Spleen (tissue), 11 donors: ENCODE results near the gene SLC2A4. TPM values are rescaled to one million over a fixed set of nuclear protein-coding genes. Genes with fewer than 3 reads are reported as not detected.

Source experiments
- DNase-seq: peaks from one replicate; pipeline ENCODE4 v3.0.0-alpha.2; 2020
- H3K27ac ChIP-seq, 8 donors: fragments of 200-600 bp; sonication (generic) in 7 of 8; 1 replicate in 4 of 8; 2 replicates in 4 of 8; pipeline versions ENCODE4 v1.5.0 to v1.8.0; 2016 to 2021; ENCODE audit warnings: inconsistent platforms in 4 of 8, mild to moderate bottlenecking in 4 of 8, moderate library complexity in 1 of 8
- H3K27me3 ChIP-seq, 7 donors: fragments of 200-600 bp; sonication (generic) in 6 of 7; replicated peaks in 1 of 7; 1 replicate in 4 of 7; 2 replicates in 3 of 7; pipeline versions ENCODE4 v1.5.0 to v1.8.0; 2016 to 2021; ENCODE audit warnings: inconsistent platforms in 3 of 7, mild to moderate bottlenecking in 1 of 7
- H3K36me3 ChIP-seq, 6 donors: fragments of 200-600 bp; sonication (generic) in 5 of 6; 1 replicate in 4 of 6; 2 replicates in 2 of 6; pipeline versions ENCODE4 v1.5.0 to v1.8.0; 2016 to 2021; ENCODE audit warnings: inconsistent platforms in 2 of 6
- H3K4me1 ChIP-seq, 6 donors: fragments of 200-600 bp; sonication (generic) in 5 of 6; 1 replicate in 3 of 6; 2 replicates in 3 of 6; pipeline versions ENCODE4 v1.5.0 to v1.8.0; 2016 to 2021; ENCODE audit warnings: inconsistent platforms in 3 of 6
- H3K4me3 ChIP-seq, 8 donors: fragments of 200-600 bp; sonication (generic) in 7 of 8; 1 replicate in 4 of 8; 2 replicates in 4 of 8; pipeline versions ENCODE4 v1.5.0 to v1.8.0; 2016 to 2021; ENCODE audit warnings: inconsistent platforms in 4 of 8, mild to moderate bottlenecking in 4 of 8, moderate library complexity in 2 of 8
- H3K9me3 ChIP-seq, 8 donors: fragments of 200-600 bp; sonication (generic) in 7 of 8; 1 replicate in 4 of 8; 2 replicates in 4 of 8; pipeline versions ENCODE4 v1.5.0 to v1.8.0; 2016 to 2021; ENCODE audit warnings: inconsistent platforms in 4 of 8
- POLR2A ChIP-seq, 3 donors: fragments of 450-650 bp; IDR thresholded peaks; one replicate each; pipeline ENCODE4 v1.5.1; 2017; ENCODE audit warnings: antibody characterized with exemption in 3 of 3, mild to moderate bottlenecking in 1 of 3
- POLR2AphosphoS5 ChIP-seq, 3 donors: sonication (generic); formaldehyde crosslinking; IDR thresholded peaks; one replicate each; pipeline ENCODE4 v1.5.1; 2017; ENCODE audit warnings: antibody characterized with exemption in 3 of 3
- WGBS, 5 donors: extraction: QIAGEN DNeasy Blood & Tissue Kit in 3 of 5; methylation state at CpG; one replicate each; pipeline versions ENCODE4 v1.1.5 to v1.1.7; 2013 to 2018; 5-methylcytosine and 5-hydroxymethylcytosine counted together
- intact Hi-C: fragments of 100-400 bp; cut with DNase I; formaldehyde crosslinking; loops from one replicate; pipeline ENCODE4 v1.15.0; 2023; ENCODE audit warnings: low total_unique reads
- polyA plus RNA-seq, 3 donors: library from polyadenylated mRNA; stranded (reverse); fragments of 200-250 nt; gene quantifications; one replicate each; pipeline ENCODE4 v1.2.1, GENCODE V29; 2013
- total RNA-seq, 7 donors: library from RNA; depleted of rRNA in 3 of 7; stranded (reverse); fragments of >200 nt in 3 of 7; fragmentation: NEBNext Ultra II Directional in 4 of 7; extraction: Animal tissue kit (Norgen Biotek cat#: 25700) in 4 of 7; gene quantifications; one replicate each; pipeline versions ENCODE4 v1.1.0 to v1.2.1, GENCODE V29; 2016 to 2021
- TF ChIP-seq, protein P1 (sequence below), 11 experiments: fragments of 200-600 bp in 7 of 11; fragments of 450-650 bp in 4 of 11; sonication (generic) in 4 of 11; IDR thresholded peaks in 8 of 11; conservative IDR thresholded peaks in 3 of 11; 1 replicate in 7 of 11; 2 replicates in 4 of 11; pipeline versions ENCODE4 v1.4.0 to v1.8.0; 2016 to 2021; ENCODE audit warnings: antibody characterized with exemption in 11 of 11, inconsistent platforms in 4 of 11, mild to moderate bottlenecking in 1 of 11
- donor health status: healthy with polysubstance abuse.
- donor health status: DM: no; HTN: no; CAD: no; lungs with moderate emphysema.
- donor health status: DM: no; HTN: no; CAD: no.
- donor health status: Bipolar disorder and iron deficiency.
- donor health status: healthy.
- donor health status: DM: no; HTN: no; CAD: no.
- donor health status: DM: yes; HTN: yes; CAD: no.

Gene SLC2A4
- total and polyA plus RNA-seq, 10 donors = 0.07 to 1.6 (median 0.49) TPM

DNA sequence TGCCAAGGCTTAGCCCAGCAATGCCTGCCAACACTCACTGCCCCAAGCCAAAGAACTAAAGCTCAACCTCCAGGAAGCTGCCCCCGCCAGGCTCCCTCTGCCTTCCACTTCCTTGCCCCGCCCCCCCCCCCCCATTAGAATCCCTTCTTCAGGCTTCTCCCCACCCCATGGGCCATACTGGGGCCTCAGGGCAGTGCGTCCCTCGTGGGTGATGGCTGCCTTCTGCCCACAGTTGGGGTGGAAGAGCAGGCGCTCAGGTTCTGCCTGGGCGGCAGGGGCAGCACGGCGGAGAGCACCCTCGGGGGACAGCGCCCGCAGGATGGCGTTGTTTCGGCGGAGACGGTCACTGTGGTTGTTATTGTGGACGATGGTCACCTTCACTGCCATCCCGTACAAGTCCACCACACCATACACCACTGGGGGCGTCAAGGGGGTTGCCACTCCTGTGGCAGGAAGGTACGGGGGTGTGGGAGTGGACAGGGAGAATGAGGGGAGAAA lies 43.6 kb downstream of the SLC2A4 start:
- H3K9me3 ChIP-seq = no peaks in the 10 kb centered on the region
- TF ChIP-seq, protein P1, sequence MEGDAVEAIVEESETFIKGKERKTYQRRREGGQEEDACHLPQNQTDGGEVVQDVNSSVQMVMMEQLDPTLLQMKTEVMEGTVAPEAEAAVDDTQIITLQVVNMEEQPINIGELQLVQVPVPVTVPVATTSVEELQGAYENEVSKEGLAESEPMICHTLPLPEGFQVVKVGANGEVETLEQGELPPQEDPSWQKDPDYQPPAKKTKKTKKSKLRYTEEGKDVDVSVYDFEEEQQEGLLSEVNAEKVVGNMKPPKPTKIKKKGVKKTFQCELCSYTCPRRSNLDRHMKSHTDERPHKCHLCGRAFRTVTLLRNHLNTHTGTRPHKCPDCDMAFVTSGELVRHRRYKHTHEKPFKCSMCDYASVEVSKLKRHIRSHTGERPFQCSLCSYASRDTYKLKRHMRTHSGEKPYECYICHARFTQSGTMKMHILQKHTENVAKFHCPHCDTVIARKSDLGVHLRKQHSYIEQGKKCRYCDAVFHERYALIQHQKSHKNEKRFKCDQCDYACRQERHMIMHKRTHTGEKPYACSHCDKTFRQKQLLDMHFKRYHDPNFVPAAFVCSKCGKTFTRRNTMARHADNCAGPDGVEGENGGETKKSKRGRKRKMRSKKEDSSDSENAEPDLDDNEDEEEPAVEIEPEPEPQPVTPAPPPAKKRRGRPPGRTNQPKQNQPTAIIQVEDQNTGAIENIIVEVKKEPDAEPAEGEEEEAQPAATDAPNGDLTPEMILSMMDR (IDR thresholded peaks at IDR 0.05 in 8 of 11, conservative IDR thresholded peaks at IDR 0.05 in 3 of 11) = no peak
- no peak for TF ChIP-seq POLR2A (IDR thresholded peaks at IDR 0.05)
- TF ChIP-seq POLR2AphosphoS5 (IDR thresholded peaks at IDR 0.05) = no peak
- H3K4me3 ChIP-seq = no peak overlapping the region
- WGBS, 5 donors = 88 to 93% (median 90%) methylated on average over 19 of the region's 19 CpGs
- H3K27ac ChIP-seq = no peak overlapping the region
- H3K36me3 ChIP-seq = peaks cover 0 to 74% (median 59%) of the 10 kb centered on the region in 6 donors
- no peak for DNase-seq
- peaks cover 2 to 40% (median 25%) of the 10 kb centered on the region in 6 donors for H3K4me1 ChIP-seq
- intact Hi-C loops = no loop called here
- H3K27me3 ChIP-seq = no peaks in the 10 kb centered on the region

DNA sequence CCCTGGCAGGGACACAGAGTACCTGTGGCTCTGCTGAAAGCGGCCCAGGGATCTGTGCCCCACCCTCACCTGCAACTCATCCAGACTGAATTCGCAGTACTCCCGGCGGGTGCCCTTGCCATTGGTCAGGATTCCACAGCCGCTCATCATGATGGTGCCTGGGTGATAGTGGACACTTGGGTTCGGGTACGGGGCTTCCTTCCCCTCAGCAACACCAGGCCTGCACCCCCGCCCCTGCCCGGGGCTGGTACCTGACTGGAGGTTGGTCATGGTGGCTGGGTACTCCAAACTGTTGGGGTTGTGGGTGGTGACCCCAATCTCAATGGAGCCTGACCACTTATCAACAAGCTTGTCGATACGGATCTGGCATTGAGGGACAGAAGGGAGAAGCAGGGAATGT lies 44.7 kb downstream of the SLC2A4 start:
- Histone ChIP-seq H3K36me3 (peaks cover 0 to 63% (median 48%) of the 10 kb centered on the region in 6 donors), H3K27me3 (no peaks in the 10 kb centered on the region), H3K4me1 (peaks cover 8 to 51% (median 35%) of the 10 kb centered on the region in 6 donors), H3K27ac (no peak overlapping the region), H3K4me3 (no peak overlapping the region), H3K9me3 (no peaks in the 10 kb centered on the region)
- no peak for DNase-seq
- TF ChIP-seq, protein P1 (IDR thresholded peaks at IDR 0.05 in 8 of 11, conservative IDR thresholded peaks at IDR 0.05 in 3 of 11) = no peak
- TF ChIP-seq POLR2A (IDR thresholded peaks at IDR 0.05) = no peak
- no peak for TF ChIP-seq POLR2AphosphoS5 (IDR thresholded peaks at IDR 0.05)
- intact Hi-C loops = no loop called here
- WGBS, 5 donors = 92 to 96% (median 94%) methylated on average over 4 to 11 of the region's 11 CpGs

DNA sequence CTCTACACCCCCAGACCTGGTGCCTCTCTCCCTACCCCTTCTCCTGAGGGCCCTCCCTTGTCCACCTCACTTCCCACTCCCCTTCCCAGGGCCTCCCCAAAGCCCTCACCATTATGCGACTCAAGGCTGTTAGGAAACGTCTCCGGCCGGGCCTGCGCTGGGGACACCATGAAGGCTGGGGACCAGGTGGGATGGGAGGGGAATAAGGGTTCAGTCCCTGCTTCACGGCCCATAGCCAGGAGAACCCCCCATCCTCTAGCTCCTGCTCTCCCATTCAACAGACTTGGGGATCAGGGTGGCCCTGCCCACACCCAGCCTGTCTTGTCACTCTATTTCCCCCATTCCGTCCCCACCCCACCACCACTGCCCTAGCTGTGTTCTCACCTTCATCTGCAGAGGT lies 45.5 kb downstream of the SLC2A4 start:
- H3K9me3 ChIP-seq = no peaks in the 10 kb centered on the region
- DNase-seq = no peak
- no peak overlapping the region for H3K4me3 ChIP-seq
- 89 to 97% (median 95%) methylated on average over 6 to 7 of the region's 7 CpGs for WGBS, 5 donors
- H3K27ac ChIP-seq = no peak overlapping the region
- TF ChIP-seq POLR2A (IDR thresholded peaks at IDR 0.05) (no peak), POLR2AphosphoS5 (IDR thresholded peaks at IDR 0.05) (no peak)
- TF ChIP-seq, protein P1 (IDR thresholded peaks at IDR 0.05 in 8 of 11, conservative IDR thresholded peaks at IDR 0.05 in 3 of 11) = no peak
- intact Hi-C loops = no loop called here
- H3K27me3 ChIP-seq = no peaks in the 10 kb centered on the region
- H3K36me3 ChIP-seq = peaks cover 0 to 54% (median 39%) of the 10 kb centered on the region in 6 donors
- peaks cover 8 to 60% (median 38%) of the 10 kb centered on the region in 6 donors for H3K4me1 ChIP-seq

DNA sequence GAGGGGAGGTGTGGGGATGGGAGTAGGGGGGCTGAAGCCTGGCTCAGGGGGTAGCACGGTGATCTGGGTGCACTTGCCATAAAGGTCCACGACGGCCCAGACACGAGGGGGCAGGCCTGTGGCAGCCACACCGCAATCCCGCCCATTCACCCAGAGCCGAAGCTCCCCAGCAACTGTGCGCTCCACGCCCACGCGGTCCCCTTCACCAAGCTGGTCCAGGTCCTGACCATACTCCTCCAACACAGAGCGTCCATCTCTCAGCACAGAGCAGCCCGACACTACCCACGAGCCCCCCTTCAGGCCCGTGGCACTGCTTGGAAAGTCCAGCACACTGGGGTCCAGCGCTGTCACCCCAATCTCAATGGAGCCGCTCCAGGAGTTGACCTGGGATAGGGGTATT lies 46.0 kb downstream of the SLC2A4 start:
- TF ChIP-seq POLR2A (IDR thresholded peaks at IDR 0.05) = no peak
- TF ChIP-seq POLR2AphosphoS5 (IDR thresholded peaks at IDR 0.05) = no peak
- TF ChIP-seq, protein P1 (IDR thresholded peaks at IDR 0.05 in 8 of 11, conservative IDR thresholded peaks at IDR 0.05 in 3 of 11) = no peak
- 85 to 94% (median 90%) methylated on average over 15 to 17 of the region's 17 CpGs for WGBS, 5 donors
- peaks cover 0 to 50% (median 35%) of the 10 kb centered on the region in 6 donors for H3K36me3 ChIP-seq
- no peak overlapping the region for H3K27ac ChIP-seq
- no peak overlapping the region for H3K4me3 ChIP-seq
- no peak for DNase-seq
- H3K9me3 ChIP-seq = no peaks in the 10 kb centered on the region
- peaks cover 8 to 64% (median 43%) of the 10 kb centered on the region in 6 donors for H3K4me1 ChIP-seq
- H3K27me3 ChIP-seq = no peaks in the 10 kb centered on the region
- intact Hi-C loops = no loop called here
